Neural cell (in vitro differentiated cells): ENCODE results near the gene UBE2I. TPM values are rescaled to one million over a fixed set of nuclear protein-coding genes. Genes with fewer than 3 reads are reported as not detected.

ENCODE experiments used
- H2AFZ ChIP-seq: fragments of 200-600, 300-800 bp; sonication (generic), shearing (Covaris generic); 2 replicates; pipeline ENCODE4 v1.6.0; 2014; ENCODE audit warnings: low read depth, mild to moderate bottlenecking, antibody characterized with exemption, low read length, moderate library complexity
- H3F3A ChIP-seq: fragments of 200-600 bp; shearing (Covaris generic); 2 replicates; pipeline ENCODE4 v1.6.1; 2016; ENCODE audit warnings: mild to moderate bottlenecking, moderate library complexity, mixed read lengths, antibody characterized with exemption, low read length; ENCODE audit not compliant: insufficient read depth, poor library complexity, severe bottlenecking
- H3K27ac ChIP-seq: fragments of 200-600, 300-800 bp; sonication (generic), shearing (Covaris generic); 2 replicates; pipeline ENCODE4 v1.5.1; 2014; ENCODE audit warnings: mild to moderate bottlenecking, low read length, moderate library complexity
- H3K27me3 ChIP-seq: fragments of 300-800, 200-600 bp; sonication (generic), shearing (Covaris generic); 2 replicates; pipeline ENCODE4 v1.6.0; 2014; ENCODE audit warnings: mild to moderate bottlenecking, low read depth, low read length, moderate library complexity; ENCODE audit not compliant: insufficient read depth
- H3K36me3 ChIP-seq: fragments of 300-800, 200-600 bp; sonication (generic), shearing (Covaris generic); 2 replicates; pipeline ENCODE4 v1.5.1; 2014; ENCODE audit warnings: mild to moderate bottlenecking, antibody characterized with exemption, low read length, moderate library complexity; ENCODE audit not compliant: insufficient read depth
- H3K4me2 ChIP-seq: fragments of 300-800, 200-600 bp; sonication (generic), shearing (Covaris generic); 2 replicates; pipeline ENCODE4 v1.6.0; 2014; ENCODE audit warnings: mild to moderate bottlenecking, low read length
- H3K4me3 ChIP-seq: fragments of 300-800, 200-600 bp; sonication (generic), shearing (Covaris generic); 2 replicates; pipeline ENCODE4 v1.5.1; 2014; ENCODE audit warnings: mild to moderate bottlenecking, low read length, moderate library complexity
- H3K79me2 ChIP-seq: fragments of 200-600 bp; shearing (Covaris generic); replicated peaks from 2 replicates; pipeline ENCODE4 v1.6.0; 2014; ENCODE audit warnings: mild to moderate bottlenecking, low read length, moderate library complexity; ENCODE audit not compliant: insufficient read depth
- H3K9ac ChIP-seq: fragments of 300-800, 200-600 bp; sonication (generic), shearing (Covaris generic); 2 replicates; pipeline ENCODE4 v1.6.1; 2016; ENCODE audit warnings: mild to moderate bottlenecking, low read length, mixed read lengths
- H3K9me2 ChIP-seq: fragments of 200-600 bp; shearing (Covaris generic); 2 replicates; pipeline ENCODE4 v1.6.1; 2016; ENCODE audit warnings: mild to moderate bottlenecking, low read length, mixed read lengths; ENCODE audit not compliant: insufficient read depth
- H3K9me3 ChIP-seq: fragments of 200-600, 300-800 bp; sonication (generic), shearing (Covaris generic); 2 replicates; pipeline ENCODE4 v1.6.1; 2016; ENCODE audit warnings: mild to moderate bottlenecking, mixed run types, low read length, moderate library complexity, mixed read lengths
- H4K20me1 ChIP-seq: fragments of 200-600 bp; shearing (Covaris generic); 2 replicates; pipeline ENCODE4 v1.6.1; 2016; ENCODE audit warnings: mild to moderate bottlenecking, mixed run types; ENCODE audit not compliant: insufficient read depth
- CTCF ChIP-seq: fragments of 450-650 bp; IDR thresholded peaks from 2 replicates; pipeline ENCODE4 v1.5.1; 2014; ENCODE audit warnings: antibody characterized with exemption, mild to moderate bottlenecking, moderate library complexity; ENCODE audit not compliant: poor library complexity, severe bottlenecking
- EP300 ChIP-seq: fragments of 450-650 bp; conservative IDR thresholded peaks from 2 replicates; pipeline ENCODE4 v1.6.1; 2014; ENCODE audit warnings: antibody characterized with exemption, mild to moderate bottlenecking, moderate library complexity; ENCODE audit not compliant: poor library complexity, severe bottlenecking
- EZH2 ChIP-seq: fragments of 200-600, 300-800 bp; shearing (Covaris generic), sonication (generic); IDR thresholded peaks from 2 replicates; pipeline ENCODE4 v1.6.1; 2014; ENCODE audit warnings: antibody characterized with exemption, low read length, borderline replicate concordance, mild to moderate bottlenecking; ENCODE audit not compliant: insufficient read depth, poor library complexity, severe bottlenecking
- MXI1 ChIP-seq: fragments of 450-650 bp; conservative IDR thresholded peaks from 2 replicates; pipeline ENCODE4 v1.6.1; 2014; ENCODE audit warnings: antibody characterized with exemption, mild to moderate bottlenecking; ENCODE audit not compliant: poor library complexity, severe bottlenecking
- POLR2AphosphoS5 ChIP-seq: IDR thresholded peaks from 2 replicates; pipeline ENCODE4 v1.6.1; 2012
- RAD21 ChIP-seq: fragments of 450-650 bp; conservative IDR thresholded peaks from 2 replicates; pipeline ENCODE4 v1.6.1; 2014; ENCODE audit warnings: antibody characterized with exemption, mild to moderate bottlenecking, moderate library complexity
- REST ChIP-seq: IDR thresholded peaks from 2 replicates; pipeline ENCODE4 v1.6.1; 2012; ENCODE audit warnings: borderline replicate concordance
- SMC3 ChIP-seq: fragments of 450-650 bp; conservative IDR thresholded peaks from 2 replicates; pipeline ENCODE4 v1.6.1; 2014; ENCODE audit warnings: antibody characterized with exemption, mild to moderate bottlenecking, moderate library complexity; ENCODE audit not compliant: poor library complexity
- TAF1 ChIP-seq: IDR thresholded peaks from 2 replicates; pipeline ENCODE4 v1.6.1; 2012; ENCODE audit warnings: low read depth
- polyA plus RNA-seq: library from polyadenylated mRNA; depleted of rRNA; stranded (reverse); fragments of >200 nt; gene quantifications from 2 replicates; pipeline ENCODE4 v1.2.3, GENCODE V29; 2014

The UBE2I gene
- polyA plus RNA-seq, 1 donor from 2014 or later = 111 TPM

- no peaks in the 10 kb centered on the region for H3K9me3 ChIP-seq
- no peak overlapping the region for H3K4me3 ChIP-seq
- H3K9ac ChIP-seq = no peak overlapping the region
- no peaks in the 10 kb centered on the region for H3K9me2 ChIP-seq
- no peak overlapping the region for H2AFZ ChIP-seq
- H4K20me1 ChIP-seq = no peaks in the 10 kb centered on the region
- H3K27ac ChIP-seq = no peak overlapping the region
- no peaks in the 10 kb centered on the region for H3K79me2 ChIP-seq
- TF ChIP-seq CTCF = no peak
- TF ChIP-seq REST = no peak
- no peak for TF ChIP-seq TAF1
- no peak overlapping the region for H3K4me2 ChIP-seq
- no peaks in the 10 kb centered on the region for H3F3A ChIP-seq
- no peaks in the 10 kb centered on the region for H3K36me3 ChIP-seq
- no peaks in the 10 kb centered on the region for H3K27me3 ChIP-seq
Measured at GRCh38 chr16:1272453-1273198, 36.8 kb upstream of the UBE2I start.

- H3K9me2 ChIP-seq = no peaks in the 10 kb centered on the region
- no peaks in the 10 kb centered on the region for H3K79me2 ChIP-seq
- no peak overlapping the region for H3K9ac ChIP-seq
- TF ChIP-seq TAF1 = no peak
- TF ChIP-seq RAD21 = no peak
- no peak for TF ChIP-seq EZH2
- TF ChIP-seq POLR2AphosphoS5 = no peak
- no peak for TF ChIP-seq REST
- TF ChIP-seq CTCF = no peak
- no peak for TF ChIP-seq EP300
- TF ChIP-seq SMC3 = no peak
- no peak for TF ChIP-seq MXI1
- no peaks in the 10 kb centered on the region for H3K9me3 ChIP-seq
- no peak overlapping the region for H3K27ac ChIP-seq
- H2AFZ ChIP-seq = no peak overlapping the region
- H3K4me3 ChIP-seq = no peak overlapping the region
- no peak overlapping the region for H3K4me2 ChIP-seq
- H4K20me1 ChIP-seq = no peaks in the 10 kb centered on the region
- H3F3A ChIP-seq = no peaks in the 10 kb centered on the region
- H3K27me3 ChIP-seq = no peaks in the 10 kb centered on the region
- H3K36me3 ChIP-seq = no peaks in the 10 kb centered on the region
Measured at GRCh38 chr16:1273816-1274215, 35.6 kb upstream of the UBE2I start.
